ENCODE data around the gene CYTH4. TPM values are rescaled to one million over a fixed set of nuclear protein-coding genes. Genes with fewer than 3 reads are reported as not detected.

CYTH4 gene
- total and polyA plus RNA-seq, 10 of the 15 experiments (the other 5 are each of a cell fraction or from before 2014, with no cell fraction given): 1.5 to 27.3 (median 16.9) TPM

- TF ChIP-seq CTCF (IDR thresholded peaks at IDR 0.05 in 2 of 3, conservative IDR thresholded peaks at IDR 0.05 in 1 of 3; ENCODE audit: control insufficient read depth in 2 of 3, extremely low read depth in 1 of 3, insufficient read depth in 1 of 3, low read depth in 3 of 3, low read length in 3 of 3): no peak
Measured at GRCh38 chr22:37317698-37318210, 35.4 kb downstream of the CYTH4 start (continued).

GRCh38 chr22:37318364-37319109 is 36.2 kb downstream of the CYTH4 start:
- 46% methylated on average over 18 of the region's 18 CpGs for WGBS (ENCODE audit: insufficient coverage, insufficient replicate concordance, low lambda C conversion rate, missing lambda C conversion rate)
- Histone ChIP-seq H4K20me1 (ENCODE audit: control insufficient read depth, insufficient read depth) (no peaks in the 10 kb centered on the region), H3K27ac (ENCODE audit: control insufficient read depth, insufficient read depth) (no peak overlapping the region), H3K79me2 (ENCODE audit: control insufficient read depth, insufficient read depth, low read length) (no peaks in the 10 kb centered on the region), H2AFZ (ENCODE audit: control insufficient read depth, low read depth, low read length) (no peak overlapping the region), H3K4me1 (ENCODE audit: control insufficient read depth, insufficient read depth, low read length) (peaks cover 18% of the 10 kb centered on the region), H3K9ac (ENCODE audit: control insufficient read depth, insufficient read depth, low read length) (no peak overlapping the region), H3K4me2 (ENCODE audit: control insufficient read depth, insufficient read depth) (no peak overlapping the region), H3K4me3 (no peak overlapping the region), H3K9me3 (replicated peaks; ENCODE audit: control insufficient read depth, insufficient read depth, low read length) (no peaks in the 10 kb centered on the region), H3K27me3 (replicated peaks in 1 of 2; ENCODE audit: control insufficient read depth in 2 of 2, insufficient read depth in 2 of 2, low read length in 1 of 2) (peaks cover under 1 to 1% of the 10 kb centered on the region in 2 experiments; a peak in 3 of 4 replicates), H3K36me3 (ENCODE audit: control insufficient read depth in 2 of 2, insufficient read depth in 2 of 2, low read length in 1 of 2) (no peaks in the 10 kb centered on the region)
- CTCF ChIA-PET: interaction anchor here (1.1 to 10.1 kb wide), 19 partner anchors 13 to 274 kb away, joined by 3 to 181 read pairs (median 5); no protein-coding TSS in a partner anchor
- RAD21 ChIA-PET (ENCODE audit: unreplicated experiment): interaction anchor here (0.9 to 5.7 kb wide), 11 partner anchors 9 to 248 kb away, joined by 3 to 44 read pairs (median 6); no protein-coding TSS in a partner anchor
- ATAC-seq: no peak
- SMC1A ChIA-PET (ENCODE audit: uncharacterized antibody, unreplicated experiment): interaction anchor here (0.7 to 7.5 kb wide), 11 partner anchors 13 to 274 kb away, joined by 3 to 65 read pairs (median 6); partner anchors contain the start of gene ELFN2
- DNase-seq (ENCODE audit: low read depth, low spot score): no peak
- TF ChIP-seq BMI1 (IDR thresholded peaks at IDR 0.05; ENCODE audit: borderline replicate concordance): no peak
- no peak for TF ChIP-seq SRF (IDR thresholded peaks at IDR 0.05; ENCODE audit: low read depth in 2 of 2, low read length in 2 of 2)
- no peak for TF ChIP-seq BCL11A (IDR thresholded peaks at IDR 0.05; ENCODE audit: low read depth, low read length)
- TF ChIP-seq SMAD5 (IDR thresholded peaks at IDR 0.05; ENCODE audit: low read depth): no peak
- peak in 1 of 3 experiments; percentile 7; a peak in 1 of 6 replicates for TF ChIP-seq CTCF (IDR thresholded peaks at IDR 0.05 in 2 of 3, conservative IDR thresholded peaks at IDR 0.05 in 1 of 3; ENCODE audit: control insufficient read depth in 2 of 3, extremely low read depth in 1 of 3, insufficient read depth in 1 of 3, low read depth in 3 of 3, low read length in 3 of 3)
- TF ChIP-seq RAD21 (IDR thresholded peaks at IDR 0.05; ENCODE audit: insufficient read depth, low read depth, low read length): 0 out of 2 replicates have a peak, but pooled peaks have one; percentile 13
- TF ChIP-seq TCF12 (IDR thresholded peaks at IDR 0.05; ENCODE audit: low read depth, low read length): no peak
- no peak for TF ChIP-seq SMC3 (IDR thresholded peaks at IDR 0.05; ENCODE audit: borderline replicate concordance, low read length)
- TF ChIP-seq SP1 (IDR thresholded peaks at IDR 0.05; ENCODE audit: low read depth, low read length): no peak
- in situ Hi-C loops (cut with MboI) (loop anchor here (5.0 kb wide), 1 partner anchor 139 kb away; no protein-coding TSS in a partner anchor), intact Hi-C loops (cut with micrococcal nuclease; ENCODE audit: unreplicated experiment) (loop anchor here (5.0 to 10.0 kb wide), 2 partner anchors 124 to 246 kb away; partner anchors contain the start of gene CDC42EP1)
- POLR2A ChIA-PET: no interaction called here
- FAIRE-seq: no peak
- BruUV-seq (replicated peaks): no TSS peak

Data from GM12878 (cell line).